HL-60/S4 (cell line): Measurements from ENCODE around the gene EOGT.

Experiments
- in situ Hi-C: fragments of 300-500 bp; cut with MboI; formaldehyde crosslinking; loops from 2 replicates; pipeline ENCODE4 v1.14.3; 2022; ENCODE audit warnings: low sequenced_read_pairs

EOGT gene

GRCh38 chr3:69009559-69010410, 3.7 kb downstream of the EOGT start:
- in situ Hi-C loops = no loop called here

- in situ Hi-C loops = no loop called here
Measured at GRCh38 chr3:69008980-69009379, 4.5 kb downstream of the EOGT start.

- in situ Hi-C loops = no loop called here
Measured at GRCh38 chr3:69005791-69006482, 7.5 kb downstream of the EOGT start.

GRCh38 chr3:69005071-69005790, 8.3 kb downstream of the EOGT start:
- in situ Hi-C loops = no loop called here

GRCh38 chr3:69004138-69004537, 9.3 kb downstream of the EOGT start:
- in situ Hi-C loops = no loop called here

GRCh38 chr3:68999605-69000004, 13.9 kb downstream of the EOGT start:
- in situ Hi-C loops = no loop called here

GRCh38 chr3:68999158-68999557, 14.3 kb downstream of the EOGT start:
- in situ Hi-C loops = no loop called here

- in situ Hi-C loops = no loop called here
Measured at GRCh38 chr3:68997887-68998286, 15.6 kb downstream of the EOGT start.

GRCh38 chr3:68996356-68996995, 17.0 kb downstream of the EOGT start:
- in situ Hi-C loops = no loop called here

GRCh38 chr3:68988740-68989139, 24.7 kb downstream of the EOGT start:
- in situ Hi-C loops = no loop called here

- in situ Hi-C loops = no loop called here
Measured at GRCh38 chr3:68987322-68987721, 26.2 kb downstream of the EOGT start.

GRCh38 chr3:68986496-68987208, 26.8 kb downstream of the EOGT start:
- in situ Hi-C loops = no loop called here

GRCh38 chr3:68985146-68985790, 28.2 kb downstream of the EOGT start:
- in situ Hi-C loops = no loop called here

- in situ Hi-C loops = no loop called here
Measured at GRCh38 chr3:68984011-68984530, 29.4 kb downstream of the EOGT start.

GRCh38 chr3:68977486-68978167, 35.9 kb downstream of the EOGT start:
- in situ Hi-C loops = no loop called here

GRCh38 chr3:68974711-68975110, 38.8 kb downstream of the EOGT start:
- in situ Hi-C loops = no loop called here

- in situ Hi-C loops = no loop called here
Measured at GRCh38 chr3:68973639-68974038, 39.8 kb downstream of the EOGT start.

- in situ Hi-C loops = no loop called here
Measured at GRCh38 chr3:68972358-68972979, 41.0 kb downstream of the EOGT start.

GRCh38 chr3:68964694-68965093, 48.8 kb downstream of the EOGT start:
- in situ Hi-C loops = no loop called here
